Measurements from ENCODE around the gene ZWILCH.

The ZWILCH gene

GRCh38 chr15:66565141-66565641 is 60.1 kb downstream of the ZWILCH start:
- no peaks in the 10 kb centered on the region for H3K4me1 ChIP-seq (ENCODE audit: control insufficient read depth, insufficient read depth, low read length)
- H3K9ac ChIP-seq (ENCODE audit: low read length): no peak overlapping the region
- no peak overlapping the region for H3K4me3 ChIP-seq (ENCODE audit: low read length)
- H3K27me3 ChIP-seq (ENCODE audit: control insufficient read depth, insufficient read depth, low read length): no peaks in the 10 kb centered on the region
- H3K36me3 ChIP-seq (ENCODE audit: control insufficient read depth, insufficient read depth, low read length): no peaks in the 10 kb centered on the region
- no peak overlapping the region for H3K27ac ChIP-seq (ENCODE audit: low read depth, low read length)

GRCh38 chr15:66565741-66566144 is 60.6 kb downstream of the ZWILCH start, which contains the start of gene LCTL:
Gene LCTL (minus strand): TSS chr15:66565998. CDS start chr15:66565365, 633 bp downstream.
- Histone ChIP-seq H3K27me3 (ENCODE audit: control insufficient read depth, insufficient read depth, low read length) (no peaks in the 10 kb centered on the region), H3K4me3 (ENCODE audit: low read length) (no peak within 1 kb of the TSS), H3K27ac (ENCODE audit: low read depth, low read length) (no peak within 1 kb of the TSS), H3K36me3 (ENCODE audit: control insufficient read depth, insufficient read depth, low read length) (no peaks in the 10 kb centered on the region), H3K9ac (ENCODE audit: low read length) (no peak within 1 kb of the TSS), H3K4me1 (ENCODE audit: control insufficient read depth, insufficient read depth, low read length) (no peaks in the 10 kb centered on the region)

- Histone ChIP-seq H3K27ac (ENCODE audit: low read depth, low read length) (no peak overlapping the region), H3K36me3 (ENCODE audit: control insufficient read depth, insufficient read depth, low read length) (no peaks in the 10 kb centered on the region), H3K27me3 (ENCODE audit: control insufficient read depth, insufficient read depth, low read length) (no peaks in the 10 kb centered on the region), H3K4me1 (ENCODE audit: control insufficient read depth, insufficient read depth, low read length) (no peaks in the 10 kb centered on the region), H3K9ac (ENCODE audit: low read length) (no peak overlapping the region), H3K4me3 (ENCODE audit: low read length) (no peak overlapping the region)
Observed at GRCh38 chr15:66566963-66567531, 61.9 kb downstream of the ZWILCH start.

GRCh38 chr15:66567897-66568296 is 62.8 kb downstream of the ZWILCH start:
- Histone ChIP-seq H3K36me3 (ENCODE audit: control insufficient read depth, insufficient read depth, low read length) (no peaks in the 10 kb centered on the region), H3K4me3 (ENCODE audit: low read length) (no peak overlapping the region), H3K27me3 (ENCODE audit: control insufficient read depth, insufficient read depth, low read length) (no peaks in the 10 kb centered on the region)

GRCh38 chr15:66569461-66570137 is 64.5 kb downstream of the ZWILCH start:
- Histone ChIP-seq H3K36me3 (ENCODE audit: control insufficient read depth, insufficient read depth, low read length) (no peaks in the 10 kb centered on the region), H3K9ac (ENCODE audit: low read length) (no peak overlapping the region), H3K27me3 (ENCODE audit: control insufficient read depth, insufficient read depth, low read length) (no peaks in the 10 kb centered on the region), H3K4me1 (ENCODE audit: control insufficient read depth, insufficient read depth, low read length) (no peaks in the 10 kb centered on the region), H3K27ac (ENCODE audit: low read depth, low read length) (no peak overlapping the region), H3K4me3 (ENCODE audit: low read length) (no peak overlapping the region)

More at GRCh38 chr15:66567897-66568296, 62.8 kb downstream of the ZWILCH start:
- Histone ChIP-seq H3K9ac (ENCODE audit: low read length) (no peak overlapping the region), H3K27ac (ENCODE audit: low read depth, low read length) (no peak overlapping the region), H3K4me1 (ENCODE audit: control insufficient read depth, insufficient read depth, low read length) (no peaks in the 10 kb centered on the region)

GRCh38 chr15:66570327-66570726 is 65.2 kb downstream of the ZWILCH start:
- Histone ChIP-seq H3K27ac (ENCODE audit: low read depth, low read length) (no peak overlapping the region), H3K27me3 (ENCODE audit: control insufficient read depth, insufficient read depth, low read length) (no peaks in the 10 kb centered on the region), H3K9ac (ENCODE audit: low read length) (no peak overlapping the region), H3K4me1 (ENCODE audit: control insufficient read depth, insufficient read depth, low read length) (no peaks in the 10 kb centered on the region), H3K36me3 (ENCODE audit: control insufficient read depth, insufficient read depth, low read length) (no peaks in the 10 kb centered on the region), H3K4me3 (ENCODE audit: low read length) (no peak overlapping the region)

GRCh38 chr15:66570842-66571478 is 65.8 kb downstream of the ZWILCH start:
- Histone ChIP-seq H3K4me1 (ENCODE audit: control insufficient read depth, insufficient read depth, low read length) (no peaks in the 10 kb centered on the region), H3K27ac (ENCODE audit: low read depth, low read length) (no peak overlapping the region), H3K4me3 (ENCODE audit: low read length) (no peak overlapping the region), H3K27me3 (ENCODE audit: control insufficient read depth, insufficient read depth, low read length) (no peaks in the 10 kb centered on the region), H3K36me3 (ENCODE audit: control insufficient read depth, insufficient read depth, low read length) (no peaks in the 10 kb centered on the region), H3K9ac (ENCODE audit: low read length) (no peak overlapping the region)

- Histone ChIP-seq H3K4me1 (ENCODE audit: control insufficient read depth, insufficient read depth, low read length) (no peaks in the 10 kb centered on the region), H3K9ac (ENCODE audit: low read length) (no peak overlapping the region), H3K27ac (ENCODE audit: low read depth, low read length) (no peak overlapping the region), H3K27me3 (ENCODE audit: control insufficient read depth, insufficient read depth, low read length) (no peaks in the 10 kb centered on the region), H3K4me3 (ENCODE audit: low read length) (no peak overlapping the region), H3K36me3 (ENCODE audit: control insufficient read depth, insufficient read depth, low read length) (no peaks in the 10 kb centered on the region)
Observed at GRCh38 chr15:66572146-66572545, 67.0 kb downstream of the ZWILCH start.

- H3K4me1 ChIP-seq (ENCODE audit: control insufficient read depth, insufficient read depth, low read length): no peaks in the 10 kb centered on the region
- no peak overlapping the region for H3K27ac ChIP-seq (ENCODE audit: low read depth, low read length)
- no peaks in the 10 kb centered on the region for H3K27me3 ChIP-seq (ENCODE audit: control insufficient read depth, insufficient read depth, low read length)
- H3K9ac ChIP-seq (ENCODE audit: low read length): no peak overlapping the region
- H3K4me3 ChIP-seq (ENCODE audit: low read length): no peak overlapping the region
- no peaks in the 10 kb centered on the region for H3K36me3 ChIP-seq (ENCODE audit: control insufficient read depth, insufficient read depth, low read length)
Observed at GRCh38 chr15:66573348-66573718, 68.2 kb downstream of the ZWILCH start.

GRCh38 chr15:66573719-66574595 is 68.8 kb downstream of the ZWILCH start:
- Histone ChIP-seq H3K27me3 (ENCODE audit: control insufficient read depth, insufficient read depth, low read length) (no peaks in the 10 kb centered on the region), H3K4me1 (ENCODE audit: control insufficient read depth, insufficient read depth, low read length) (no peaks in the 10 kb centered on the region), H3K27ac (ENCODE audit: low read depth, low read length) (no peak overlapping the region), H3K4me3 (ENCODE audit: low read length) (no peak overlapping the region), H3K36me3 (ENCODE audit: control insufficient read depth, insufficient read depth, low read length) (no peaks in the 10 kb centered on the region), H3K9ac (ENCODE audit: low read length) (no peak overlapping the region)

GRCh38 chr15:66574596-66574950 is 69.4 kb downstream of the ZWILCH start:
- no peak overlapping the region for H3K27ac ChIP-seq (ENCODE audit: low read depth, low read length)
- H3K9ac ChIP-seq (ENCODE audit: low read length): no peak overlapping the region
- H3K36me3 ChIP-seq (ENCODE audit: control insufficient read depth, insufficient read depth, low read length): no peaks in the 10 kb centered on the region
- H3K27me3 ChIP-seq (ENCODE audit: control insufficient read depth, insufficient read depth, low read length): no peaks in the 10 kb centered on the region
- no peaks in the 10 kb centered on the region for H3K4me1 ChIP-seq (ENCODE audit: control insufficient read depth, insufficient read depth, low read length)
- no peak overlapping the region for H3K4me3 ChIP-seq (ENCODE audit: low read length)

- no peak overlapping the region for H3K27ac ChIP-seq (ENCODE audit: low read depth, low read length)
- H3K4me1 ChIP-seq (ENCODE audit: control insufficient read depth, insufficient read depth, low read length): no peaks in the 10 kb centered on the region
- H3K27me3 ChIP-seq (ENCODE audit: control insufficient read depth, insufficient read depth, low read length): no peaks in the 10 kb centered on the region
- H3K4me3 ChIP-seq (ENCODE audit: low read length): no peak overlapping the region
- H3K36me3 ChIP-seq (ENCODE audit: control insufficient read depth, insufficient read depth, low read length): no peaks in the 10 kb centered on the region
- H3K9ac ChIP-seq (ENCODE audit: low read length): no peak overlapping the region
Observed at GRCh38 chr15:66578286-66578875, 73.3 kb downstream of the ZWILCH start.
